A673 (cell line): ENCODE data around the gene RNF225. TPM values are rescaled to one million over a fixed set of nuclear protein-coding genes. Genes with fewer than 3 reads are reported as not detected.
A peak's percentile ranks its signal among the peaks of the same experiment; 100 is the strongest.

Source experiments
- BruUV-seq: library from RNA; stranded (reverse); fragments of 400-500 nt; replicated peaks from 2 replicates; lab custom pipeline; 2021; lab: Mats Ljungman, UMichigan
- CTCF ChIA-PET: fragments of 300-600 bp; sonication (Branson Sonifier 250); formaldehyde crosslinking; loops from one replicate; lab custom pipeline; 2022; ENCODE audit warnings: antibody characterized with exemption; lab: Charles Lee
- POLR2A ChIA-PET: fragments of 300-600 bp; sonication (Branson Sonifier 250); formaldehyde crosslinking; loops from one replicate; lab custom pipeline; 2022; ENCODE audit warnings: antibody characterized with exemption; ENCODE audit not compliant: low non-redundant PET; lab: Charles Lee
- DNase-seq: peaks from one replicate; pipeline ENCODE4 v3.0.0-alpha.2; 2015; ENCODE audit warnings: low spot score
- H3K27ac ChIP-seq: fragments of 200-600 bp; sonication (generic); 2 replicates; pipeline ENCODE4 v1.5.1; 2016; ENCODE audit warnings: mixed run types, low read depth, mild to moderate bottlenecking, mixed read lengths, antibody characterized with exemption, low read length; ENCODE audit not compliant: poor library complexity, severe bottlenecking
- H3K27me3 ChIP-seq: fragments of 200-600 bp; sonication (generic); replicated peaks from 2 replicates; pipeline ENCODE4 v1.6.1; 2017; ENCODE audit warnings: mixed run types, low read depth, mild to moderate bottlenecking, mixed read lengths, antibody characterized with exemption, low read length; ENCODE audit not compliant: insufficient read depth, poor library complexity
- H3K36me3 ChIP-seq: fragments of 200-600 bp; sonication (generic); 2 replicates; pipeline ENCODE4 v1.6.1; 2016; ENCODE audit warnings: mixed run types, mild to moderate bottlenecking, mixed read lengths, antibody characterized with exemption, low read length; ENCODE audit not compliant: insufficient read depth, poor library complexity, severe bottlenecking
- H3K4me1 ChIP-seq: fragments of 200-600 bp; sonication (generic); 2 replicates; pipeline ENCODE4 v1.6.1; 2017; ENCODE audit warnings: mixed run types, mild to moderate bottlenecking, mixed read lengths, antibody characterized with exemption, low read length; ENCODE audit not compliant: insufficient read depth, poor library complexity, severe bottlenecking
- H3K4me3 ChIP-seq: fragments of 200-600 bp; sonication (generic); 2 replicates; pipeline ENCODE4 v1.5.1; 2016; ENCODE audit warnings: low read depth, mixed run types, mild to moderate bottlenecking, mixed read lengths, low read length; ENCODE audit not compliant: poor library complexity, severe bottlenecking
- H3K9me3 ChIP-seq: fragments of 200-600 bp; sonication (generic); 2 replicates; pipeline ENCODE4 v1.6.1; 2016; ENCODE audit warnings: mixed run types, low read depth, mild to moderate bottlenecking, mixed read lengths, antibody characterized with exemption, low read length; ENCODE audit not compliant: poor library complexity, severe bottlenecking
- CTCF ChIP-seq: fragments of 300-800, 200-600 bp; sonication (generic); conservative IDR thresholded peaks from 2 replicates; pipeline ENCODE4 v1.5.1; 2017; ENCODE audit warnings: low read depth, mild to moderate bottlenecking, antibody characterized with exemption, low read length, moderate library complexity, mixed read lengths
- EZH2 ChIP-seq: fragments of 200-600 bp; sonication (generic); IDR thresholded peaks from 2 replicates; pipeline ENCODE4 v1.6.1; 2017; ENCODE audit warnings: borderline replicate concordance, low read depth, mild to moderate bottlenecking, mixed read lengths, antibody characterized with exemption, low read length; ENCODE audit not compliant: poor library complexity, severe bottlenecking
- intact Hi-C: fragments of 100-400 bp; cut with micrococcal nuclease; formaldehyde crosslinking; loops from one replicate; pipeline ENCODE4 v1.10.0; 2022; ENCODE audit not compliant: unreplicated experiment
- total RNA-seq: library from RNA; stranded (reverse); gene quantifications from 2 replicates; pipeline ENCODE4 v1.2.3, GENCODE V29; 2021

The RNF225 gene
- total RNA-seq, 1 experiment from 2014 or later = 0.60 TPM

- H3K36me3 ChIP-seq = peaks cover 29% of the 10 kb centered on the region
- no peak for DNase-seq
- H3K27me3 ChIP-seq = no peaks in the 10 kb centered on the region
- no peak overlapping the region for H3K4me3 ChIP-seq
- H3K27ac ChIP-seq = no peak overlapping the region
- H3K9me3 ChIP-seq = peaks cover 72% of the 10 kb centered on the region
- ChIA-PET CTCF (no interaction called here), POLR2A (no interaction called here)
- H3K4me1 ChIP-seq = no peaks in the 10 kb centered on the region
- intact Hi-C loops = no loop called here
- no peak for TF ChIP-seq EZH2
- no peak for TF ChIP-seq CTCF
- no TSS peak for BruUV-seq
Measured at GRCh38 chr19:58429745-58430144, 34.3 kb downstream of the RNF225 start.

GRCh38 chr19:58434217-58434616 is 38.8 kb downstream of the RNF225 start:
- no peaks in the 10 kb centered on the region for H3K27me3 ChIP-seq
- H3K4me3 ChIP-seq = no peak overlapping the region
- H3K9me3 ChIP-seq = peaks cover 90% of the 10 kb centered on the region
- no peak for DNase-seq
- POLR2A ChIA-PET = no interaction called here
- H3K4me1 ChIP-seq = no peaks in the 10 kb centered on the region
- H3K36me3 ChIP-seq = peaks cover 52% of the 10 kb centered on the region
- no peak overlapping the region for H3K27ac ChIP-seq
- no peak for TF ChIP-seq EZH2
- no peak for TF ChIP-seq CTCF
- CTCF ChIA-PET = no interaction called here
- BruUV-seq = no TSS peak
- intact Hi-C loops = no loop called here

GRCh38 chr19:58439576-58440554 is 44.4 kb downstream of the RNF225 start, which contains the start of gene ZNF132:
Gene ZNF132 (minus strand): TSS chr19:58440153. CDS start chr19:58439821, 332 bp downstream.
- Histone ChIP-seq H3K27ac (peak within 1 kb of the TSS; percentile 75), H3K4me3 (peak within 1 kb of the TSS; percentile 53), H3K36me3 (peaks cover 22% of the 10 kb centered on the region), H3K9me3 (peaks cover 38% of the 10 kb centered on the region), H3K27me3 (no peaks in the 10 kb centered on the region), H3K4me1 (peaks cover 11% of the 10 kb centered on the region)
- TSS peak; percentile 72 for BruUV-seq
- TF ChIP-seq CTCF = no peak
- no peak for TF ChIP-seq EZH2
- POLR2A ChIA-PET = interaction anchor here (0.6 kb wide), 1 partner anchor 79 kb away, joined by 3 read pairs; no protein-coding TSS in a partner anchor
- peak; percentile 100 for DNase-seq
- intact Hi-C loops = loop anchor here (1.0 kb wide), 1 partner anchor 11 kb away; the partner anchor contains the start of gene ZNF324B
- CTCF ChIA-PET = no interaction called here
